CD4-positive, alpha-beta T cell treated with Interleukin-6 for 4 hours (primary cell): ENCODE results near the gene CDC42EP3.

Experiments
- DNase-seq: peaks from one replicate; pipeline ENCODE4 v3.0.0-alpha.2; 2020; ENCODE audit warnings: mixed read lengths

CDC42EP3 gene

GRCh38 chr2:37654419-37654818, 17.0 kb downstream of the CDC42EP3 start:
- DNase-seq: no peak

- no peak for DNase-seq
These were observed 17.6 kb downstream of the CDC42EP3 start for GRCh38 chr2:37653805-37654378.

GRCh38 chr2:37653093-37653492, 18.3 kb downstream of the CDC42EP3 start:
- DNase-seq: no peak

- DNase-seq: no peak
These were observed 19.2 kb downstream of the CDC42EP3 start for GRCh38 chr2:37652199-37652640.

- DNase-seq: no peak
These were observed 20.8 kb downstream of the CDC42EP3 start for GRCh38 chr2:37650548-37651093.

GRCh38 chr2:37649518-37649917, 21.9 kb downstream of the CDC42EP3 start:
- DNase-seq: no peak

- DNase-seq: peak; percentile 67
These were observed 23.0 kb downstream of the CDC42EP3 start for GRCh38 chr2:37648331-37649011.

GRCh38 chr2:37647971-37648330, 23.5 kb downstream of the CDC42EP3 start:
- no peak for DNase-seq

GRCh38 chr2:37645836-37646235, 25.6 kb downstream of the CDC42EP3 start:
- no peak for DNase-seq

- peak; percentile 57 for DNase-seq
These were observed 26.1 kb downstream of the CDC42EP3 start for GRCh38 chr2:37645362-37645761.

- no peak for DNase-seq
These were observed 27.3 kb downstream of the CDC42EP3 start for GRCh38 chr2:37644191-37644590.

GRCh38 chr2:37643730-37644078, 27.7 kb downstream of the CDC42EP3 start:
- no peak for DNase-seq

GRCh38 chr2:37642907-37643729, 28.3 kb downstream of the CDC42EP3 start:
- DNase-seq: no peak

GRCh38 chr2:37641582-37642171, 29.8 kb downstream of the CDC42EP3 start:
- DNase-seq: no peak

- no peak for DNase-seq
These were observed 31.8 kb downstream of the CDC42EP3 start for GRCh38 chr2:37639631-37640030.

- DNase-seq: no peak
These were observed 32.5 kb downstream of the CDC42EP3 start for GRCh38 chr2:37638973-37639372.

- DNase-seq: no peak
These were observed 33.5 kb downstream of the CDC42EP3 start for GRCh38 chr2:37637985-37638384.

- DNase-seq: no peak
These were observed 34.1 kb downstream of the CDC42EP3 start for GRCh38 chr2:37637190-37637860.

- DNase-seq: no peak
These were observed 34.9 kb downstream of the CDC42EP3 start for GRCh38 chr2:37636381-37637066.

- DNase-seq: peak; percentile 70
These were observed 35.7 kb downstream of the CDC42EP3 start for GRCh38 chr2:37635504-37636380.

GRCh38 chr2:37634914-37635503, 36.4 kb downstream of the CDC42EP3 start:
- peak; percentile 37 for DNase-seq
